ENCODE results near the gene ABCA2. TPM values are rescaled to one million over a fixed set of nuclear protein-coding genes. Genes with fewer than 3 reads are reported as not detected.

The ABCA2 gene
- total RNA-seq, 1 donor from 2014 or later, result 2.7 TPM

GRCh38 chr9:136971746-136972145, 56.3 kb downstream of the ABCA2 start:
- no peak overlapping the region for H3K27ac Mint-ChIP-seq
- no peak overlapping the region for H3K4me3 Mint-ChIP-seq

GRCh38 chr9:136970361-136970760, 57.7 kb downstream of the ABCA2 start:
- H3K4me1 Mint-ChIP-seq, result peaks cover 10% of the 10 kb centered on the region
- H3K9ac ChIP-seq, result no peak overlapping the region
- no peak overlapping the region for H3K27ac ChIP-seq
- no peaks in the 10 kb centered on the region for H3K36me3 Mint-ChIP-seq
- H2AFZ ChIP-seq (replicated peaks), result no peak overlapping the region
- no peak overlapping the region for H3K4me3 Mint-ChIP-seq
- TF ChIP-seq CTCF (IDR thresholded peaks at IDR 0.05) (no peak), EZH2phosphoT487 (IDR thresholded peaks at IDR 0.05) (no peak), EZH2 (IDR thresholded peaks at IDR 0.05) (no peak)
- H3K4me2 ChIP-seq, result no peak overlapping the region
- no peaks in the 10 kb centered on the region for H4K20me1 ChIP-seq (ENCODE audit: low read depth)
- H3K4me3 ChIP-seq, result no peak overlapping the region
- H3K79me2 ChIP-seq (ENCODE audit: low read depth), result no peaks in the 10 kb centered on the region
- H3K36me3 ChIP-seq, result no peaks in the 10 kb centered on the region
- H3K27ac Mint-ChIP-seq, result no peak overlapping the region
- DNase-seq (ENCODE audit: low spot score), result no peak
- H3K9me3 Mint-ChIP-seq, result no peaks in the 10 kb centered on the region
- peaks cover 6% of the 10 kb centered on the region for H3K27me3 Mint-ChIP-seq (ENCODE audit: insufficient read depth, low read depth)
- H3K9me3 ChIP-seq (ENCODE audit: low read depth), result no peaks in the 10 kb centered on the region
- H3F3A ChIP-seq (ENCODE audit: low read depth), result no peaks in the 10 kb centered on the region
- H3K27me3 ChIP-seq, result no peaks in the 10 kb centered on the region
- peaks cover 6% of the 10 kb centered on the region for H3K4me1 ChIP-seq

More at GRCh38 chr9:136971746-136972145, 56.3 kb downstream of the ABCA2 start:
- Histone ChIP-seq H3K36me3 (no peaks in the 10 kb centered on the region), H3K4me3 (no peak overlapping the region), H3K4me1 (no peaks in the 10 kb centered on the region), H3K9ac (no peak overlapping the region), H2AFZ (replicated peaks) (no peak overlapping the region), H3K27me3 (peaks cover 1% of the 10 kb centered on the region), H3K79me2 (ENCODE audit: low read depth) (no peaks in the 10 kb centered on the region), H3K4me2 (no peak overlapping the region), H3K27ac (no peak overlapping the region), H3F3A (ENCODE audit: low read depth) (no peaks in the 10 kb centered on the region), H4K20me1 (ENCODE audit: low read depth) (no peaks in the 10 kb centered on the region), H3K9me3 (ENCODE audit: low read depth) (no peaks in the 10 kb centered on the region)
- H3K27me3 Mint-ChIP-seq (ENCODE audit: insufficient read depth, low read depth), result peaks cover 5% of the 10 kb centered on the region
- H3K4me1 Mint-ChIP-seq, result peaks cover 2% of the 10 kb centered on the region
- no peaks in the 10 kb centered on the region for H3K36me3 Mint-ChIP-seq
- TF ChIP-seq EZH2phosphoT487 (IDR thresholded peaks at IDR 0.05) (no peak), CTCF (IDR thresholded peaks at IDR 0.05) (no peak), EZH2 (IDR thresholded peaks at IDR 0.05) (no peak)
- no peaks in the 10 kb centered on the region for H3K9me3 Mint-ChIP-seq
- DNase-seq (ENCODE audit: low spot score), result no peak

GRCh38 chr9:136969774-136970173, 58.3 kb downstream of the ABCA2 start:
- DNase-seq (ENCODE audit: low spot score), result no peak
- Histone ChIP-seq H2AFZ (replicated peaks) (no peak overlapping the region), H3K9me3 (ENCODE audit: low read depth) (no peaks in the 10 kb centered on the region), H3F3A (ENCODE audit: low read depth) (no peaks in the 10 kb centered on the region), H3K36me3 (no peaks in the 10 kb centered on the region), H3K79me2 (ENCODE audit: low read depth) (no peaks in the 10 kb centered on the region), H3K27ac (no peak overlapping the region), H3K9ac (no peak overlapping the region), H3K4me1 (peaks cover 6% of the 10 kb centered on the region), H4K20me1 (ENCODE audit: low read depth) (no peaks in the 10 kb centered on the region), H3K4me2 (no peak overlapping the region), H3K27me3 (no peaks in the 10 kb centered on the region), H3K4me3 (no peak overlapping the region)
- no peak overlapping the region for H3K27ac Mint-ChIP-seq
- no peaks in the 10 kb centered on the region for H3K9me3 Mint-ChIP-seq
- H3K36me3 Mint-ChIP-seq, result no peaks in the 10 kb centered on the region
- peaks cover 11% of the 10 kb centered on the region for H3K4me1 Mint-ChIP-seq
- peaks cover 4% of the 10 kb centered on the region for H3K27me3 Mint-ChIP-seq (ENCODE audit: insufficient read depth, low read depth)
- no peak for TF ChIP-seq CTCF (IDR thresholded peaks at IDR 0.05)
- TF ChIP-seq EZH2phosphoT487 (IDR thresholded peaks at IDR 0.05), result no peak
- TF ChIP-seq EZH2 (IDR thresholded peaks at IDR 0.05), result no peak
- no peak overlapping the region for H3K4me3 Mint-ChIP-seq
